Urinary bladder (tissue), 4 donors: ENCODE measurements around the gene VWA3B. TPM values are rescaled to one million over a fixed set of nuclear protein-coding genes. Genes with fewer than 3 reads are reported as not detected.
"Not testable (repeated sequence)": the region's sequence is repeated elsewhere in the genome, so short reads cannot be mapped to it uniquely, and the experiment has no call there.

Experiments
- DNase-seq: peaks from one replicate; pipeline ENCODE4 v3.0.0-alpha.2; 2015; ENCODE audit errors: extremely low spot score
- H3K27ac ChIP-seq: one replicate; pipeline ENCODE4 v1.5.1; 2013; ENCODE audit warnings: low read depth, mild to moderate bottlenecking, moderate library complexity
- H3K36me3 ChIP-seq: one replicate; pipeline ENCODE4 v1.6.1; 2013; ENCODE audit warnings: mild to moderate bottlenecking, moderate library complexity; ENCODE audit not compliant: insufficient read depth
- H3K4me1 ChIP-seq: one replicate; pipeline ENCODE4 v1.6.1; 2013; ENCODE audit warnings: mild to moderate bottlenecking, moderate library complexity; ENCODE audit not compliant: insufficient read depth
- H3K4me3 ChIP-seq: one replicate; pipeline ENCODE4 v1.5.1; 2013; ENCODE audit warnings: low read depth, low read length
- WGBS: extraction: QIAGEN DNeasy Blood & Tissue Kit; methylation state at CpG from one replicate; pipeline ENCODE4 v1.1.7; 2013; 5-methylcytosine and 5-hydroxymethylcytosine counted together
- polyA plus RNA-seq: library from polyadenylated mRNA; stranded (reverse); fragments of 200-250 nt; gene quantifications from one replicate; pipeline ENCODE4 v1.2.3, GENCODE V29; 2013
- total RNA-seq: library from RNA; depleted of rRNA; stranded (reverse); fragments of >200 nt; gene quantifications from one replicate; pipeline ENCODE4 v1.2.3, GENCODE V29; 2014
- donor health status: healthy with polysubstance abuse.
- donor health status: healthy.

VWA3B gene
- total and polyA plus RNA-seq, 2 donors: 0.11 to 0.48 TPM

DNA sequence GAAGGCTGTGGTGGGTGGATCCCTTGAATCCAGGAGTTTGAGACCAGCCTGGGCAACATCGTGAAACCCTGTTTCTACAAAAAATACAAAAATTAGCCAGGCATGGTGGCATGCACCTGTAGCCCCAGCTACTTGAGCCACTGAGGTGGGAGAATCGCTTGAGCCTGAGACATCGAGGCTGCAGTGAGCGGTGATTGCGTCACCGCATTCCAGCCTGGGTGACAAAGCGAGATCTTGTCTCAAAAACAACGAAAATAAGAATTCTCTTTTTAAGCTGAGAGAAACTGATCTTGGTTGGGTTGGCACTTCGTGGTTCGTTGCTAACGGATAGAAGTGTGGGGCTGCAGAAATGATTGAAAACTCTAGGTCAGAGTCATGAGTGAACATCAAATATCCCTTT is 150.0 kb downstream of the VWA3B start:
- 91% methylated on average over 11 of the region's 11 CpGs for WGBS
- Histone ChIP-seq H3K27ac (no peak overlapping the region), H3K4me3 (no peak overlapping the region), H3K4me1 (no peaks in the 10 kb centered on the region), H3K36me3 (no peaks in the 10 kb centered on the region)
- DNase-seq: no peak

DNA sequence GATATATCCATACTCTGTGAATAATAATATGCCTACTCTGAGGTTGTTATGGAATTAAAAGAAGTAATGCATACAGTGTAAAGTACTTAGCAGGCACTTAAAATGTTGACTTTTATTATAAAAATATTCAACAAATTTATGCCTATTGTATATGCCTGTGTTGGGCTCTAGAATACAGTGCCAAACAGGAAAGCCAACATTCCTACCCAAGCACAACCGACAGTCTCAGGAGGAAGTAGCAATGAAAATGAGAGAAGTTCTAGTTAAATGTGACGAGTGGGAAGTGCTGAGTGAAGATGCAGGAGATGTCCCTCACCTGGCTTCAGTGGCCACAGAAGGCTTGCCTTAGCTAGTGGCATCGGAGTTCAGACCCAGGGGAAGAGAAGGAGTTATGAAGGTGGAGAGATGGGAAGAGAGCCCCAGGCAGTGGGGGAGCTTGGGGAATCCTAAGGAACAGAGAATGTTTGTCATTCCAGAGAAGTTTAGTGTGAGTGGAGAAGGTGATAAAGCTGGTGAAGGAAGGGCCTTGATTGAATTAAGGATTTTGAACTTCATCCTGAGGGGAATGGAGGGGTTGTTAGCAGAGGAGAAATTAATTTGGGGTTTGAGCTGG is 153.9 kb downstream of the VWA3B start:
- DNase-seq: no peak

DNA sequence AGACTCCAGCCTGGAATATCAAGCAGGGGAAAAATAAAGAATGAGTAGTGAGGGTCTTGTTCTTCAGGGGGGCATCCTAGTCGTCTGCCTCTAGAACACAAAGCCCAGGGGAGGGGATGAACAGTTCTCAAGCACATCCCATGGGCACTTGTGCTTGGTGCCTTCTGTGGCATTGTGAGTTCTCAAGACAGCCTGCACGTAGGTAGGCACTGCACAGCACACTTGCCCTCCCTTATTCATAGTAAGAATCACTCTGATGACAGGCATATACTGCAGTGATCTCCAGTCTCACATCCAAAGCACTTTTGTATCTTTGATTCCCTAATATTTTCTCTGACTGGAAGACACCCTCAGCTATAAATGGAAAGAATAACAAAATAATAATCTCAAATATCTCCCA is 154.6 kb downstream of the VWA3B start:
- WGBS: 71% methylated on average over 2 of the region's 2 CpGs
- H3K4me1 ChIP-seq: no peaks in the 10 kb centered on the region
- no peaks in the 10 kb centered on the region for H3K36me3 ChIP-seq
- no peak overlapping the region for H3K27ac ChIP-seq
- H3K4me3 ChIP-seq: no peak overlapping the region
- DNase-seq: no peak

More for the DNA sequence above, 153.9 kb downstream of the VWA3B start:
- no peak overlapping the region for H3K27ac ChIP-seq
- WGBS: 63% methylated on average over 3 of the region's 3 CpGs
- H3K36me3 ChIP-seq: no peaks in the 10 kb centered on the region
- no peak overlapping the region for H3K4me3 ChIP-seq
- H3K4me1 ChIP-seq: no peaks in the 10 kb centered on the region

DNA sequence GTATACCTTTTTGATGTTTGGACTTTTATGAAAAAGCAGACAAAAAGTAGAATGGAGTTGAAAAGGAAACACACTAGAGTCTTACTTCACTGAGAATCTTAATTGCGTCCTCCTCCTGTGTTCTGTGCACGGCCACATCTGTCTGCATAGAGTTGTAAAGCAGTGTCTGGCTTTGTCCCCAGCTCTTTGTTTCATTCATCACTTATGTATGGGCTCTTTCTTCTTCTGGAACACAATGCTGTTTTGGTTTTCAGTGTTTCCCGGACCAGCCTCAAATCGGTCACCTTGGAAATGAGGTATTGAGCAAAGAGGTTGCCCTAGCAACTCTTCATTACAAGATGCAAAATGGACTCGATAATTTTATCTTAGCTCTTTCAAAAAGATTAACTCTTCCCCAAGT is 155.0 kb downstream of the VWA3B start:
- no peaks in the 10 kb centered on the region for H3K4me1 ChIP-seq
- H3K27ac ChIP-seq: no peak overlapping the region
- H3K36me3 ChIP-seq: no peaks in the 10 kb centered on the region
- WGBS: 79% methylated on average over 5 of the region's 5 CpGs
- no peak overlapping the region for H3K4me3 ChIP-seq
- DNase-seq: no peak

DNA sequence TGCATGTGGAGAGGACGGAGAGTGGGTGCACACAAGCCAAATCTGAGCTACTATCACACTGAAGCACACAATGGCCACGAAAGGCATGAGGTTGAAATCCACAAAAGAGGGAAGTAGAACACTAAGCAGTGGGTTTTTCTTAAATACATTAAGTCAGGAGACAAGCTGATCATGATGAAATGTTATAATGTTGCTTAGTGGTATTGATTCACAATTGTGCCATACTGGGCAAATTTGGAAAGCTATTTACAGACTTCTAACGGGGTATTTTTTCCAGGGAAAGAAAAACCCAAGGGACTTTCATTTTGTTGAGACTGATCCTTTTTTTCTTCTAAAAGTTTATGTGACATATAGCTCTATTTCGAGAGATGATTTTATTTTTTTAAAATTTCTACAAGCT is 158.5 kb downstream of the VWA3B start:
- 72% methylated on average over 4 of the region's 4 CpGs for WGBS
- no peak for DNase-seq
- Histone ChIP-seq H3K4me3 (no peak overlapping the region), H3K36me3 (no peaks in the 10 kb centered on the region), H3K4me1 (no peaks in the 10 kb centered on the region), H3K27ac (no peak overlapping the region)

DNA sequence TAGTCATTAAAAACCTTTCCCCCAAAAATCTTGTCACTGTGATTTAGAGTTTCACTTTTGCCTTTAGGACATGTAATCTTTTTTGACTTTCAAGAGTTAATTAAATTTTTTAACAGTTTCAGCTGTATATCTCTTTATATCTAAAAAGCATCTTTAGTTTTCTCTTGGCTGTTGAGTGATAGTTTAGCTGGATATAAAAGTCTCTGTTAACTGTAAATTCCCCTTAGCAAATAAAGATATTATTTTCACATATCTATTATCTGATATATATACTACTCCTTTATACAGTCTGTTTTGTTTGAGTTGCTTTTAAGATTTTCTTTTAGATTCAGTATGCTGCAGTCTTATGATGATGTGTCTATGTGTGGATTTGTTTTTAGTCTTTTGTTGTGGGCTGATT is 160.4 kb downstream of the VWA3B start:
- H3K4me1 ChIP-seq: no peaks in the 10 kb centered on the region
- no peak overlapping the region for H3K4me3 ChIP-seq
- DNase-seq: no peak
- H3K36me3 ChIP-seq: no peaks in the 10 kb centered on the region
- no peak overlapping the region for H3K27ac ChIP-seq

DNA sequence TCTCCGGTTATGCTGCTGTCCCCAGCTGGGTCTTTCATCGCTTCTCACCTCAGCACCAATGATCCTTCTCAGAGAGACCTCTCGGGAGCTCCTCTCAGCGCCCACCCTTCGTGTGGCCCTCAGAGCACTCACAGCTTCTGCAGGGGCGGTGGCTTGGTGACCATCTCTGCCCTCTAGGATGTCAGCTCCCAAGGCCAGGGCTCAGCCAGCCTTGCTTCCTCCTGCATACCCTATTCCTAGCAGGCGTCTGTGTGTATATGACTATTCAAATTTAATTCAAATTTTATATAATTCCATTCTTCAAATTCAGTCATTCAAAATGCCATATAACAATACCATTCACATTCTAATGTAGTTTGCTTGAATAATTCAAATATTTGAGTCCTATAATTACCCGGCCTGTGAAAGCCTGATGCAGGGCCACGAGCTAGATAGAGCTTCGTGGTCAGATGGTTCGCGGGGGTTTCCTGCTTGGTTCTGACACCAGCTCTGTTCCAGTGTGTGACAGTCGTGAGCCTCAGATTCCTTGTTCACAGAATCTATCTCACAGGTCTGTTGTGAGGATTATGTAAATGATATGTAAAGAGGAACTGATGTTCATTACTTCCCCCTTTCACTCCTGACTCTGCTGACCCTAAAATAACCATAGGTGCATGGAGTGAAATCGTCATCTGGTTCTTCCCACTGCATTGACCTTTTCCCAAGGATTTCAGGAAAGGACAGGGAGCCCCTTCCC is 165.2 kb downstream of the VWA3B start:
- WGBS: 92% methylated on average over 14 of the region's 14 CpGs
- no peak for DNase-seq
- Histone ChIP-seq H3K4me3 (no peak overlapping the region), H3K27ac (no peak overlapping the region), H3K36me3 (no peaks in the 10 kb centered on the region), H3K4me1 (no peaks in the 10 kb centered on the region)

DNA sequence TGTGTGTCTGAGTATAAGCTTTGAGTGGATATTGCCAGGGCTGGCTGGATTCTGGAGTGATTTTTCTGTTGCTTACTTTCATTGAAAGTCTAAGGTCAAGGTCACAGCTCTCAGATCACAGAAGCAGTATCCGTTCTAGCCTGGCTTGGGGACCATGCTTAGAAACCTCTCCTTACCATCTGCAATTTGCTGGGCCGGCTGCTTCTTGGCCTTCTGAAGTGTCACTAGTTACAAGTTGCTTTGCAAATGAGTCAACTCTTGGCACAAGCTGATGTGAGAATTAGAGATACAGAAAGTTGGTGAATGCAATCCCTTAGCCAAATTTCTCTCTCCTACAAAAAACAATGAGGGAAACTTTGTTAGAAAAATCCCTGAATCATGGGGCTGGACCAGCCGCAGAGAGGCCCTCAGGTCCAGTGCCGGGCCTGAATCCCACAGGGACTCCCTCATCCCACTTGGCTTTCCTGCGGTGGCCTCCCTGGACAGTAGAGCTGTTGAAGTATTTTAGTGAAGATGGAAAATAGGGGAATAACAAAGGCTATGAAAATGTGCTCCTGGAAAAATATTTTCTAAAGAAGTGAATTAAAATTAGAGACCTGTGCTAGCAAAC is 166.6 kb downstream of the VWA3B start:
- no peaks in the 10 kb centered on the region for H3K4me1 ChIP-seq
- 46% methylated on average over 5 of the region's 5 CpGs for WGBS
- no peak overlapping the region for H3K27ac ChIP-seq
- DNase-seq: no peak
- H3K36me3 ChIP-seq: no peaks in the 10 kb centered on the region
- H3K4me3 ChIP-seq: no peak overlapping the region

DNA sequence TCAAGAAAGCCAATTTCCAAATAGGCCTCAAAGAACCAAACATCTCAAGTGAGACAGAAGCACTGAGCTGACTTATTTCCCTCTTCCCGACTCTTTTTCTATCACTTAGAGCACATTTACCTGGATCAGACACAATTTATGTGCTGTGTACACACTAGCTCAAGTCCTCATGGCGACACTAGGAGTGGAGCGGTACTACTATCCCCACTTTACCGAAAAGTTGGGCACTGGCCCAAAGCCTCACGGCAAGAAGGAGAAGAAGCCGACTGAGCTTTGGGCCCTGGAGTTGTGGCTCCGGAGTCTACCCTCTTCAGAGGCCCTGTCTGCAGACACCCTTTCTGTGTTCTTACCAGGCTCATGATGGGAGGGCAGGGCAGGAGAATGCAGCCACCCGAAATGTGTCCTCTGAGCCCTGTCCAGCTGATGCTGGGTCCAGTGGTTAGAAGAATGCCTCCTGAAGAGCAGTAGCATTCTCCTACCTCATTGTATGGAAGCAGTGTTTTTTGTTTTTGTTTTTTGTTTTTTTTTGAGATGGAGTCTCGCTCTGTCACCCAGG is 167.6 kb downstream of the VWA3B start:
- no peak for DNase-seq
- no peaks in the 10 kb centered on the region for H3K4me1 ChIP-seq
- no peaks in the 10 kb centered on the region for H3K36me3 ChIP-seq
- WGBS: 97% methylated on average over 9 of the region's 9 CpGs
- no peak overlapping the region for H3K4me3 ChIP-seq
- H3K27ac ChIP-seq: no peak overlapping the region

DNA sequence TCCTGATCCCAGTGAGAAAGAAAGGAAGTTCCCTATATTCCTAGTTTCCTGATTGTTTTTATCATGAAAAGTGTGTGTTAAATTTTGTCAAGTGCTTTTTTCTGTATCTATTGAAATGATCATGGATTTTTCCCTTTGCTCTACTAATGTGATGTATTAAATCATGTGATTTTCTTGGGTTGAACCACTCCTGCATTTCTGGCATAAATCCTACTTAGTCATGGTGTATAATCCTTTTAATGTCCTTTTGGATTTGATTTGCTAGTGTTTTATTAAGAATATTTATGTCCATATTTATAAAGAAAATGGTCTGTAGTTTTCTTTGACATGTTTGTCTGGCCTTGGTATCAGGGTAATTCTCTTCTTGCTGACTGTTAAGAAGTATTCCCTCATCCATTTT is 171.9 kb downstream of the VWA3B start:
- Histone ChIP-seq H3K4me1 (no peaks in the 10 kb centered on the region), H3K4me3 (no peak overlapping the region), H3K36me3 (no peaks in the 10 kb centered on the region), H3K27ac (no peak overlapping the region)
- no peak for DNase-seq

DNA sequence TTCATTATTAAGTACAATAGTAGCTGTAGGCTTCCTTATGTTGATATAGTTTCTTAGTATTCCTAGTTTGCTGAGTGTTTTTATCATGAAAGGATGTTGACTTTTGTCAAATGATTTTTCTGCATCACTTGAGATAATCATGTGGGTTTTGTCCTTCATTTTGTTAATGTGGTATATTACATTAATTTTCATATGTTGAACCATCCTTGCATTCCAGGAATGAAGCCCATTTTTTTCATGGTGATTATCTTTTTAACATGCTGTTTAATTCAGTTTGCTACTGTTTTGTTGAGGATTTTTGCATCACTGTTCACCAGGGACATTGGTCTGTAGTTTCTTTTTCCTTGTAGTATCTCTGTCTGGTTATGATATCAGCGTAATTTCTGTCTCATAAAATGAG is 176.4 kb downstream of the VWA3B start:
- WGBS: 86% methylated on average over 1 of the region's 1 CpG
- H3K27ac ChIP-seq: no peak overlapping the region
- no peaks in the 10 kb centered on the region for H3K36me3 ChIP-seq
- H3K4me3 ChIP-seq: no peak overlapping the region
- H3K4me1 ChIP-seq: no peaks in the 10 kb centered on the region
- no peak for DNase-seq

DNA sequence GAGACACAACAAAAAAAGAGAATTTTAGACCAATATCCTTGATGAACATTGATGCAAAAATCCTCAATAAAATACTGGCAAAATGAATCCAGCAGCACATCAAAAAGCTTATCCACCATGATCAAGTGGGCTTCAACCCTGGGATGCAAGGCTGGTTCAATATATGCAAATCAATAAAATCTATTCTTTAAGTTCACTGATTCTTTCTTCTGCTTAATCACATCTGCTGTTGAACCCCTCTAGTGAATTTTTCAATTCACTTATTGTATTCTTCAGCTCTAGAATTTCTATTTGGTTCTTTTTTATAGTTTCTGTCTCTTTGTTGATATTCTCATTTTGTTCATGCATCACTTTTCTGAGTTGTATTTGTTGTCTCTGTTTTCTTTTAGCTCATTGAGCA is 181.3 kb downstream of the VWA3B start:
- H3K4me1 ChIP-seq, H3K4me3 ChIP-seq, H3K27ac ChIP-seq, DNase-seq, H3K36me3 ChIP-seq: not testable (repeated sequence)

DNA sequence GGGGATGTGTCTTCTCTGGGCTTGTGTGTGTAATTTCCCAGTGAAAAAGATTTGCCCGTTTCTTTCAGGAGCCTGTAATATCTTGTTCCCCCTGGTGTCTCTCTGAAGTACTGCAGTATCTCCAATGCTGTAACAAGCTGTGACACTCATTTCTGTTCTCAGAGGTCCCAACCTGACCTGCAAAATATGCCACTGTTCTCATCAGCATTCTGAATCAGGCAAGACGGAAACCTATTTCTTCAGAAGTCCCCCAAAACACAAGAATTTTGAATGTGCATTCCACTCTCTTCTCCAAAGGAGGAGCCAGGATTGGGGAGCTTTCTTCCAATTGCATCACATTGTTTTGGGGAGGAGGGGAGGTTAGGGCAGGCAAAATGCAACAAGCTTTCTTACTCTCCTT is 182.3 kb downstream of the VWA3B start:
- H3K4me1 ChIP-seq: no peaks in the 10 kb centered on the region
- DNase-seq: no peak
- no peak overlapping the region for H3K4me3 ChIP-seq
- H3K36me3 ChIP-seq: no peaks in the 10 kb centered on the region
- H3K27ac ChIP-seq: no peak overlapping the region
- 39% methylated on average over 2 of the region's 2 CpGs for WGBS

DNA sequence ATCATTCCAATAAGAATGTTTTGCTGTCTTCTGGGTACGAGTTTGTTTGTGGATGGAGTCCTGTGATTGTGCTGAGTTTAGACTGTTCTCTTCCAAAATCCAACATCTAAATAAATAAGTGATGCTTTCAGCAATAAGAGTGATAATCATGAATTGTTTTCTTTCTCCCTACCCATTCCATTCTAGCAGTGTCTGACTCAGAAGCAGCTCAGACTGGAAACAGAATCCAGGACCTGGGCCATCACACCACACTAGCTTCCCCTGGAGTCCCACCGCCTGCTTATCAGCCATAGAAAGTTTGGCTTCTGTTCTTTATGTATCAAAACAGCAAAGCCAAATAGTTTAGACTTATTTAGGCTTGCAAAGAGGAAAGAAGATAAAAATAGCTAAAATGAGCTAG is 182.9 kb downstream of the VWA3B start:
- H3K27ac ChIP-seq: no peak overlapping the region
- H3K4me1 ChIP-seq: no peaks in the 10 kb centered on the region
- H3K4me3 ChIP-seq: no peak overlapping the region
- no peak for DNase-seq
- 24% methylated on average over 2 of the region's 2 CpGs for WGBS
- H3K36me3 ChIP-seq: no peaks in the 10 kb centered on the region
